SJSA1 (cell line): Measurements from ENCODE around the gene PPM1L. TPM values are rescaled to one million over a fixed set of nuclear protein-coding genes. Genes with fewer than 3 reads are reported as not detected.
A peak's percentile ranks its signal among the peaks of the same experiment; 100 is the strongest.

Experiments used
- DNase-seq, 2 experiments: peaks; one replicate each; pipeline ENCODE4 v3.0.0-alpha.2; 2015 to 2020; ENCODE audit warnings: low spot score in 2 of 2, low read depth in 1 of 2
- H3K27ac ChIP-seq: fragments of 250-450 bp; sonication (Bioruptor Pico); 2 replicates; pipeline ENCODE4 v1.5.1; 2020; ENCODE audit warnings: mild to moderate bottlenecking, moderate library complexity
- H3K27me3 ChIP-seq: fragments of 250-450 bp; sonication (Bioruptor Pico); replicated peaks from 2 replicates; pipeline ENCODE4 v1.5.1; 2020; ENCODE audit warnings: mild to moderate bottlenecking, moderate library complexity
- H3K36me3 ChIP-seq: fragments of 250-450 bp; sonication (Bioruptor Pico); 2 replicates; pipeline ENCODE4 v1.5.1; 2020; ENCODE audit warnings: mild to moderate bottlenecking
- H3K4me1 ChIP-seq: fragments of 250-450 bp; sonication (Bioruptor Pico); replicated peaks from 2 replicates; pipeline ENCODE4 v1.6.1; 2021; ENCODE audit warnings: mild to moderate bottlenecking
- H3K4me3 ChIP-seq: fragments of 250-450 bp; sonication (Bioruptor Pico); 2 replicates; pipeline ENCODE4 v1.5.1; 2020; ENCODE audit warnings: mild to moderate bottlenecking
- H3K9me3 ChIP-seq: fragments of 250-450 bp; sonication (Bioruptor Pico); replicated peaks from 2 replicates; pipeline ENCODE4 v1.5.1; 2020; ENCODE audit warnings: mild to moderate bottlenecking
- total RNA-seq: library from RNA; depleted of rRNA; stranded (reverse); fragments of >200 nt; shearing (Covaris generic); gene quantifications from 2 replicates; pipeline ENCODE4 v1.2.3, GENCODE V29; 2014

PPM1L gene
- total RNA-seq, 1 experiment from 2014 or later = 0.24 TPM

- no peaks in the 10 kb centered on the region for H3K36me3 ChIP-seq
- no peak overlapping the region for H3K27ac ChIP-seq
- H3K4me1 ChIP-seq = no peaks in the 10 kb centered on the region
- DNase-seq = no peak
- no peaks in the 10 kb centered on the region for H3K9me3 ChIP-seq
- peaks cover 25% of the 10 kb centered on the region for H3K27me3 ChIP-seq
- no peak overlapping the region for H3K4me3 ChIP-seq
Observed at GRCh38 chr3:160748787-160749186, 7.2 kb upstream of the PPM1L start.

GRCh38 chr3:160753953-160754352, 2.1 kb upstream of the PPM1L start:
- H3K27ac ChIP-seq = no peak overlapping the region
- H3K9me3 ChIP-seq = no peaks in the 10 kb centered on the region
- no peak overlapping the region for H3K4me3 ChIP-seq
- peaks cover 27% of the 10 kb centered on the region for H3K27me3 ChIP-seq
- no peaks in the 10 kb centered on the region for H3K36me3 ChIP-seq
- H3K4me1 ChIP-seq = peaks cover 19% of the 10 kb centered on the region
- DNase-seq = no peak

GRCh38 chr3:160754371-160754854, 1.6 kb upstream of the PPM1L start:
- no peak for DNase-seq
- Histone ChIP-seq H3K9me3 (no peaks in the 10 kb centered on the region), H3K27ac (no peak overlapping the region), H3K4me3 (peak overlapping the region; percentile 44), H3K36me3 (no peaks in the 10 kb centered on the region), H3K4me1 (peaks cover 19% of the 10 kb centered on the region), H3K27me3 (peaks cover 27% of the 10 kb centered on the region)

- H3K4me3 ChIP-seq = peak overlapping the region; percentile 44
- peak; percentile 81 for DNase-seq
- H3K27me3 ChIP-seq = peaks cover 28% of the 10 kb centered on the region
- no peaks in the 10 kb centered on the region for H3K36me3 ChIP-seq
- no peak overlapping the region for H3K27ac ChIP-seq
- peaks cover 19% of the 10 kb centered on the region for H3K4me1 ChIP-seq
- H3K9me3 ChIP-seq = no peaks in the 10 kb centered on the region
Observed at GRCh38 chr3:160754855-160755747, 930 bp upstream of the PPM1L start.

- Histone ChIP-seq H3K36me3 (no peaks in the 10 kb centered on the region), H3K27me3 (peaks cover 40% of the 10 kb centered on the region), H3K4me3 (no peak overlapping the region), H3K4me1 (peaks cover 19% of the 10 kb centered on the region), H3K9me3 (no peaks in the 10 kb centered on the region), H3K27ac (no peak overlapping the region)
- no peak for DNase-seq
Observed at GRCh38 chr3:160757233-160758106, 1.4 kb downstream of the PPM1L start.

- no peaks in the 10 kb centered on the region for H3K36me3 ChIP-seq
- no peak overlapping the region for H3K27ac ChIP-seq
- H3K27me3 ChIP-seq = peaks cover 40% of the 10 kb centered on the region
- peaks cover 19% of the 10 kb centered on the region for H3K4me1 ChIP-seq
- no peaks in the 10 kb centered on the region for H3K9me3 ChIP-seq
- no peak overlapping the region for H3K4me3 ChIP-seq
- DNase-seq = no peak
Observed at GRCh38 chr3:160758929-160759577, 3.0 kb downstream of the PPM1L start.

GRCh38 chr3:160763073-160763472, 7.0 kb downstream of the PPM1L start:
- no peaks in the 10 kb centered on the region for H3K4me1 ChIP-seq
- H3K9me3 ChIP-seq = no peaks in the 10 kb centered on the region
- H3K4me3 ChIP-seq = no peak overlapping the region
- H3K27me3 ChIP-seq = peaks cover 21% of the 10 kb centered on the region
- H3K36me3 ChIP-seq = no peaks in the 10 kb centered on the region
- DNase-seq = no peak
- no peak overlapping the region for H3K27ac ChIP-seq

- no peak for DNase-seq
- Histone ChIP-seq H3K9me3 (no peaks in the 10 kb centered on the region), H3K4me3 (no peak overlapping the region), H3K27me3 (peaks cover 14% of the 10 kb centered on the region), H3K27ac (no peak overlapping the region), H3K4me1 (no peaks in the 10 kb centered on the region), H3K36me3 (no peaks in the 10 kb centered on the region)
Observed at GRCh38 chr3:160765211-160765610, 9.2 kb downstream of the PPM1L start.

GRCh38 chr3:160768031-160768430, 12.0 kb downstream of the PPM1L start:
- H3K4me1 ChIP-seq = no peaks in the 10 kb centered on the region
- no peak for DNase-seq
- H3K27ac ChIP-seq = no peak overlapping the region
- no peaks in the 10 kb centered on the region for H3K36me3 ChIP-seq
- peaks cover under 1% of the 10 kb centered on the region for H3K27me3 ChIP-seq
- no peaks in the 10 kb centered on the region for H3K9me3 ChIP-seq
- no peak overlapping the region for H3K4me3 ChIP-seq

GRCh38 chr3:160768918-160769317, 12.9 kb downstream of the PPM1L start:
- H3K9me3 ChIP-seq = no peaks in the 10 kb centered on the region
- no peaks in the 10 kb centered on the region for H3K4me1 ChIP-seq
- H3K36me3 ChIP-seq = no peaks in the 10 kb centered on the region
- H3K4me3 ChIP-seq = no peak overlapping the region
- H3K27ac ChIP-seq = no peak overlapping the region
- H3K27me3 ChIP-seq = peaks cover 6% of the 10 kb centered on the region
- no peak for DNase-seq

GRCh38 chr3:160771811-160772459, 15.9 kb downstream of the PPM1L start:
- Histone ChIP-seq H3K4me1 (no peaks in the 10 kb centered on the region), H3K9me3 (no peaks in the 10 kb centered on the region), H3K27me3 (peaks cover 6% of the 10 kb centered on the region), H3K36me3 (no peaks in the 10 kb centered on the region), H3K27ac (no peak overlapping the region), H3K4me3 (no peak overlapping the region)
- DNase-seq = no peak

GRCh38 chr3:160773722-160774121, 17.7 kb downstream of the PPM1L start:
- Histone ChIP-seq H3K27ac (no peak overlapping the region), H3K36me3 (no peaks in the 10 kb centered on the region), H3K9me3 (no peaks in the 10 kb centered on the region), H3K4me3 (no peak overlapping the region), H3K27me3 (peaks cover 8% of the 10 kb centered on the region), H3K4me1 (no peaks in the 10 kb centered on the region)
- DNase-seq = no peak

GRCh38 chr3:160774172-160774571, 18.1 kb downstream of the PPM1L start:
- H3K27ac ChIP-seq = no peak overlapping the region
- H3K4me1 ChIP-seq = no peaks in the 10 kb centered on the region
- H3K36me3 ChIP-seq = no peaks in the 10 kb centered on the region
- no peak overlapping the region for H3K4me3 ChIP-seq
- H3K27me3 ChIP-seq = peaks cover 8% of the 10 kb centered on the region
- H3K9me3 ChIP-seq = no peaks in the 10 kb centered on the region
- no peak for DNase-seq
